IMR-90 (cell line): ENCODE measurements around the gene DCP1A. TPM values are rescaled to one million over a fixed set of nuclear protein-coding genes. Genes with fewer than 3 reads are reported as not detected.

Experiments used
- ATAC-seq: fragments of 200-7000 bp; cut with Tn5 transposase; 2 replicates; pipeline ENCODE4 v1.9.1; 2020; ENCODE audit warnings: low read depth, mild to moderate bottlenecking, moderate library complexity
- BruUV-seq: library from RNA; stranded (reverse); fragments of 400-500 nt; replicated peaks from 2 replicates; lab custom pipeline; 2021; lab: Mats Ljungman, UMichigan
- CTCF ChIA-PET: fragments of 300-600 bp; formaldehyde crosslinking; extraction: SDS; loops from one replicate; lab custom pipeline; 2021; ENCODE audit warnings: antibody characterized with exemption; lab: Yijun Ruan, JAX
- POLR2A ChIA-PET: fragments of 300-600 bp; sonication (Branson Sonifier 250); formaldehyde crosslinking; loops from one replicate; lab custom pipeline; 2022; ENCODE audit warnings: antibody characterized with exemption; ENCODE audit not compliant: unreplicated experiment; lab: Charles Lee
- DNase-seq: peaks from one replicate; pipeline ENCODE4 v3.0.0; 2013
- H2AFZ ChIP-seq: replicated peaks from 2 replicates; pipeline ENCODE3; 2013; ENCODE audit warnings: low read length, mild to moderate bottlenecking; ENCODE audit not compliant: poor library complexity
- H2AK5ac ChIP-seq: 2 replicates; pipeline ENCODE4 v1.6.1; 2013; ENCODE audit warnings: low read depth, low read length, inconsistent platforms
- H2AK9ac ChIP-seq: replicated peaks from 2 replicates; pipeline ENCODE3; 2013; ENCODE audit warnings: mild to moderate bottlenecking, low read depth, low read length, moderate library complexity; ENCODE audit not compliant: poor library complexity
- H2BK120ac ChIP-seq: 2 replicates; pipeline ENCODE4 v1.6.1; 2013; ENCODE audit warnings: low read depth, low read length, inconsistent platforms
- H2BK15ac ChIP-seq: 3 replicates; pipeline ENCODE4 v1.6.1; 2013; ENCODE audit warnings: low read depth, low read length, inconsistent platforms
- H2BK20ac ChIP-seq: 2 replicates; pipeline ENCODE4 v1.6.1; 2013; ENCODE audit warnings: low read depth, mild to moderate bottlenecking, inconsistent platforms, low read length, moderate library complexity
- H2BK5ac ChIP-seq: 2 replicates; pipeline ENCODE4 v1.6.1; 2013; ENCODE audit warnings: mild to moderate bottlenecking, low read depth, low read length, inconsistent platforms; ENCODE audit not compliant: poor library complexity, severe bottlenecking
- H3K14ac ChIP-seq: replicated peaks from 2 replicates; pipeline ENCODE4 v1.6.1; 2013; ENCODE audit warnings: low read depth, low read length, inconsistent platforms
- H3K18ac ChIP-seq: 2 replicates; pipeline ENCODE4 v1.6.1; 2013; ENCODE audit warnings: low read depth, low read length, control low read depth
- H3K23ac ChIP-seq: 2 replicates; pipeline ENCODE4 v1.6.1; 2013; ENCODE audit warnings: low read depth, low read length, inconsistent platforms
- H3K27ac ChIP-seq: 2 replicates; pipeline ENCODE4 v1.5.1; 2013; ENCODE audit warnings: mild to moderate bottlenecking, control low read depth, low read length; ENCODE audit not compliant: insufficient read depth
- H3K27me3 ChIP-seq: 2 replicates; pipeline ENCODE4 v1.6.1; 2013; ENCODE audit warnings: low read length; ENCODE audit not compliant: control insufficient read depth, insufficient read depth
- H3K36me3 ChIP-seq: 2 replicates; pipeline ENCODE4 v1.6.1; 2013; ENCODE audit warnings: low read length, mixed read lengths; ENCODE audit not compliant: control insufficient read depth, insufficient read depth
- H3K4ac ChIP-seq: 2 replicates; pipeline ENCODE4 v1.6.1; 2013; ENCODE audit warnings: low read depth, low read length, inconsistent platforms
- H3K4me1 ChIP-seq: 2 replicates; pipeline ENCODE4 v1.6.1; 2013; ENCODE audit warnings: low read length, mixed read lengths; ENCODE audit not compliant: control insufficient read depth, insufficient read depth
- H3K4me2 ChIP-seq: 2 replicates; pipeline ENCODE4 v1.6.1; 2013; ENCODE audit warnings: low read depth, mild to moderate bottlenecking, control low read depth, low read length, moderate library complexity
- H3K4me3 ChIP-seq: 2 replicates; pipeline ENCODE4 v1.5.1; 2013; ENCODE audit warnings: low read depth, mild to moderate bottlenecking, control low read depth, low read length, moderate library complexity; ENCODE audit not compliant: insufficient read depth
- H3K56ac ChIP-seq: 2 replicates; pipeline ENCODE4 v1.6.1; 2013; ENCODE audit warnings: low read length, inconsistent platforms; ENCODE audit not compliant: insufficient read depth; ENCODE audit errors: extremely low read depth
- H3K79me1 ChIP-seq, 2 experiments: 2 replicates each; pipeline ENCODE4 v1.6.1; 2013; ENCODE audit warnings: low read length in 2 of 2, inconsistent platforms in 1 of 2, low read depth in 1 of 2
- H3K9ac ChIP-seq: 2 replicates; pipeline ENCODE4 v1.6.1; 2013; ENCODE audit warnings: low read depth, low read length, control low read depth
- H3K9me1 ChIP-seq: 2 replicates; pipeline ENCODE4 v1.6.1; 2013; ENCODE audit warnings: low read length, inconsistent platforms; ENCODE audit not compliant: insufficient read depth
- H3K9me3 ChIP-seq: 2 replicates; pipeline ENCODE4 v1.6.1; 2013; ENCODE audit warnings: low read length; ENCODE audit not compliant: control insufficient read depth, insufficient read depth
- H4K20me1 ChIP-seq: 2 replicates; pipeline ENCODE4 v1.6.1; 2013; ENCODE audit warnings: low read length, inconsistent platforms; ENCODE audit not compliant: insufficient read depth
- H4K5ac ChIP-seq: 2 replicates; pipeline ENCODE4 v1.6.1; 2013; ENCODE audit warnings: mild to moderate bottlenecking, low read depth, low read length, control low read depth
- H4K8ac ChIP-seq, 2 experiments: 2 replicates each; pipeline ENCODE4 v1.6.1; 2013; ENCODE audit warnings: low read depth in 2 of 2, low read length in 2 of 2, control low read depth in 1 of 2, inconsistent platforms in 1 of 2
- H4K91ac ChIP-seq: 2 replicates; pipeline ENCODE4 v1.6.1; 2013; ENCODE audit warnings: low read depth, low read length, inconsistent platforms; ENCODE audit not compliant: insufficient read depth
- BHLHE40 ChIP-seq: fragments of 150-350 bp; IDR thresholded peaks from 2 replicates; pipeline ENCODE4 v1.6.1; 2016; ENCODE audit warnings: mild to moderate bottlenecking, low read depth, low read length
- CEBPB ChIP-seq: IDR thresholded peaks from 2 replicates; pipeline ENCODE4 v1.6.1; 2012; ENCODE audit warnings: low read depth, low read length, improper control_type of control experiment
- CHD1 ChIP-seq: IDR thresholded peaks from 2 replicates; pipeline ENCODE4 v1.6.1; 2012; ENCODE audit warnings: low read depth, low read length, improper control_type of control experiment
- FOS ChIP-seq: fragments of 150-350 bp; IDR thresholded peaks from 2 replicates; pipeline ENCODE4 v1.6.1; 2016; ENCODE audit warnings: low read depth, low read length
- MAFK ChIP-seq: IDR thresholded peaks from 2 replicates; pipeline ENCODE4 v1.6.1; 2012; ENCODE audit warnings: low read depth, low read length, improper control_type of control experiment
- MAZ ChIP-seq: IDR thresholded peaks from 2 replicates; pipeline ENCODE4 v1.6.1; 2012; ENCODE audit warnings: low read depth, mild to moderate bottlenecking, low read length, improper control_type of control experiment, moderate library complexity, borderline replicate concordance
- MXI1 ChIP-seq: IDR thresholded peaks from 2 replicates; pipeline ENCODE4 v1.6.1; 2012; ENCODE audit warnings: low read depth, mild to moderate bottlenecking, low read length, moderate library complexity, borderline replicate concordance
- NFE2L2 ChIP-seq: fragments of 150-350 bp; IDR thresholded peaks from 2 replicates; pipeline ENCODE4 v1.6.1; 2016; ENCODE audit warnings: low read depth, mild to moderate bottlenecking, low read length
- POLR2A ChIP-seq: IDR thresholded peaks from 2 replicates; pipeline ENCODE4 v1.6.1; 2012; ENCODE audit warnings: mild to moderate bottlenecking, low read depth, low read length
- RAD21 ChIP-seq: IDR thresholded peaks from 2 replicates; pipeline ENCODE4 v1.6.1; 2012; ENCODE audit warnings: low read length, improper control_type of control experiment
- RCOR1 ChIP-seq: IDR thresholded peaks from 2 replicates; pipeline ENCODE4 v1.6.1; 2012; ENCODE audit warnings: mild to moderate bottlenecking, low read length, improper control_type of control experiment; ENCODE audit not compliant: insufficient replicate concordance
- RFX5 ChIP-seq: IDR thresholded peaks from 2 replicates; pipeline ENCODE4 v1.8.0; 2012; ENCODE audit warnings: low read depth, mild to moderate bottlenecking, low read length, moderate library complexity
- SMC3 ChIP-seq: fragments of 150-350 bp; IDR thresholded peaks from 2 replicates; pipeline ENCODE4 v1.6.1; 2016; ENCODE audit warnings: low read depth, mild to moderate bottlenecking, antibody characterized with exemption, low read length, moderate library complexity
- WGBS, 2 experiments: methylation state at CpG; one replicate each; pipeline versions ENCODE4 v1.1.5 to v1.1.7; 2013; ENCODE audit warnings: missing lambda C conversion rate in 2 of 2; ENCODE audit not compliant: insufficient read length in 1 of 2; ENCODE audit errors: extremely low coverage in 2 of 2; 5-methylcytosine and 5-hydroxymethylcytosine counted together
- dilution Hi-C: fragments of 300-500 bp; cut with HindIII; formaldehyde crosslinking; loops from one replicate; pipeline ENCODE4 v1.14.3; 2018; ENCODE audit warnings: low sequenced_read_pairs; ENCODE audit not compliant: unreplicated experiment
- in situ Hi-C: fragments of 300-500 bp; cut with MboI; formaldehyde crosslinking; loops from 3 replicates; pipeline ENCODE4 v1.14.3; 2019; ENCODE audit warnings: low sequenced_read_pairs, inconsistent platforms, mixed read lengths
- intact Hi-C: fragments of 100-400 bp; cut with micrococcal nuclease; formaldehyde crosslinking; loops from 2 replicates; pipeline ENCODE4 v1.10.0; 2022
- polyA plus RNA-seq, 3 experiments: library from polyadenylated mRNA; depleted of rRNA; stranded (reverse); fragments of >200 nt; gene quantifications; 2 replicates each; pipeline ENCODE4 v1.2.3, GENCODE V29; 2012; ENCODE audit warnings: low replicate concordance in 1 of 3
- total RNA-seq: library from RNA; depleted of rRNA; stranded (reverse); fragments of >200 nt; gene quantifications from 2 replicates; pipeline ENCODE4 v1.2.3, GENCODE V29; 2012
- TF ChIP-seq, protein P1 (sequence below): conservative IDR thresholded peaks from 2 replicates; pipeline ENCODE4 v1.5.1; 2012; ENCODE audit warnings: mild to moderate bottlenecking, low read depth, low read length, improper control_type of control experiment
- TF ChIP-seq, protein P2 (sequence below): fragments of 150-350 bp; IDR thresholded peaks from 2 replicates; pipeline ENCODE4 v1.6.1; 2017; ENCODE audit warnings: mild to moderate bottlenecking, antibody characterized with exemption, low read length, low read depth

Gene DCP1A
- total and polyA plus RNA-seq, 2 of the 4 experiments (the other 2 are of a cell fraction): 13.2 to 30.1 TPM

DNA sequence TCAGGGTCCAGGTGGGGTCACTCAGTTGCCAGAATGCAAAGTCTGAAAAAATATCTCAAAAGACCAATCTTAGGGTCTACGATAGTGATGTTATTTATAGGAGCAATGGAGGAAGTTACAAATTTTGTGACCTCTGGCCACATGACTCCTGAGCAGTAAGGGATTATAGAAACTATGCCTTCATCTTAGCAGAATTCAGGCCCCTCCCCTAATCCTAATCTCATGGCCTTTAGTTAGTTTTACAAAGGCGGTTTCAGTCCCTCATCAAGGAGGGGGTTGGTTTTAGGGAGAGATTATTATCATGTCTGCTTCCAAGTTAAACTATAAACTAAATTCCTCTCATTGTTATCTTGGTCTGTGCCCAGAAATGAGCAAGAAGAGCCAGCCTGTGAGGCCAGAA lies 5.9 kb upstream of the DCP1A start:
- no peak overlapping the region for H2BK15ac ChIP-seq
- H2AK5ac ChIP-seq: no peak overlapping the region
- WGBS, 2 experiments: no CpG with 5 or more reads among the region's 2 CpGs
- no peak overlapping the region for H2AFZ ChIP-seq
- ChIA-PET POLR2A (no interaction called here), CTCF (no interaction called here)
- BruUV-seq: no TSS peak
- no peaks in the 10 kb centered on the region for H3K36me3 ChIP-seq
- H3K4me1 ChIP-seq: peaks cover 4% of the 10 kb centered on the region
- H3K4ac ChIP-seq: no peak overlapping the region
- no peak overlapping the region for H3K18ac ChIP-seq
- H3K27ac ChIP-seq: no peak overlapping the region
- no peaks in the 10 kb centered on the region for H4K20me1 ChIP-seq
- H2BK20ac ChIP-seq: no peak overlapping the region
- no peak overlapping the region for H3K23ac ChIP-seq
- no peak overlapping the region for H3K9ac ChIP-seq
- H3K9me1 ChIP-seq: no peaks in the 10 kb centered on the region
- dilution Hi-C loops: no loop called here
- DNase-seq (no peak), ATAC-seq (no peak)
- H2BK120ac ChIP-seq: no peak overlapping the region
- H3K9me3 ChIP-seq: no peaks in the 10 kb centered on the region
- H2AK9ac ChIP-seq: no peak overlapping the region
- intact Hi-C loops: no loop called here
- no peak overlapping the region for H3K56ac ChIP-seq
- no peak overlapping the region for H4K8ac ChIP-seq
- no peak overlapping the region for H3K14ac ChIP-seq
- no peak overlapping the region for H3K4me2 ChIP-seq
- no peak overlapping the region for H2BK5ac ChIP-seq
- no peaks in the 10 kb centered on the region for H3K79me1 ChIP-seq
- peaks cover 5% of the 10 kb centered on the region for H3K27me3 ChIP-seq
- no peak overlapping the region for H4K5ac ChIP-seq
- H3K4me3 ChIP-seq: no peak overlapping the region
- in situ Hi-C loops: no loop called here
- TF ChIP-seq POLR2A: no peak
- no peak for TF ChIP-seq CHD1
- TF ChIP-seq, protein P1, sequence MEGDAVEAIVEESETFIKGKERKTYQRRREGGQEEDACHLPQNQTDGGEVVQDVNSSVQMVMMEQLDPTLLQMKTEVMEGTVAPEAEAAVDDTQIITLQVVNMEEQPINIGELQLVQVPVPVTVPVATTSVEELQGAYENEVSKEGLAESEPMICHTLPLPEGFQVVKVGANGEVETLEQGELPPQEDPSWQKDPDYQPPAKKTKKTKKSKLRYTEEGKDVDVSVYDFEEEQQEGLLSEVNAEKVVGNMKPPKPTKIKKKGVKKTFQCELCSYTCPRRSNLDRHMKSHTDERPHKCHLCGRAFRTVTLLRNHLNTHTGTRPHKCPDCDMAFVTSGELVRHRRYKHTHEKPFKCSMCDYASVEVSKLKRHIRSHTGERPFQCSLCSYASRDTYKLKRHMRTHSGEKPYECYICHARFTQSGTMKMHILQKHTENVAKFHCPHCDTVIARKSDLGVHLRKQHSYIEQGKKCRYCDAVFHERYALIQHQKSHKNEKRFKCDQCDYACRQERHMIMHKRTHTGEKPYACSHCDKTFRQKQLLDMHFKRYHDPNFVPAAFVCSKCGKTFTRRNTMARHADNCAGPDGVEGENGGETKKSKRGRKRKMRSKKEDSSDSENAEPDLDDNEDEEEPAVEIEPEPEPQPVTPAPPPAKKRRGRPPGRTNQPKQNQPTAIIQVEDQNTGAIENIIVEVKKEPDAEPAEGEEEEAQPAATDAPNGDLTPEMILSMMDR: no peak
- no peak for TF ChIP-seq BHLHE40
- no peak for TF ChIP-seq MAFK
- TF ChIP-seq MXI1: no peak
- TF ChIP-seq SMC3: no peak
- TF ChIP-seq, protein P2, sequence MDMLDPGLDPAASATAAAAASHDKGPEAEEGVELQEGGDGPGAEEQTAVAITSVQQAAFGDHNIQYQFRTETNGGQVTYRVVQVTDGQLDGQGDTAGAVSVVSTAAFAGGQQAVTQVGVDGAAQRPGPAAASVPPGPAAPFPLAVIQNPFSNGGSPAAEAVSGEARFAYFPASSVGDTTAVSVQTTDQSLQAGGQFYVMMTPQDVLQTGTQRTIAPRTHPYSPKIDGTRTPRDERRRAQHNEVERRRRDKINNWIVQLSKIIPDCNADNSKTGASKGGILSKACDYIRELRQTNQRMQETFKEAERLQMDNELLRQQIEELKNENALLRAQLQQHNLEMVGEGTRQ: no peak
- no peak for TF ChIP-seq MAZ
- TF ChIP-seq RFX5: no peak
- TF ChIP-seq FOS: no peak
- no peak for TF ChIP-seq RCOR1
- no peak for TF ChIP-seq CEBPB
- TF ChIP-seq RAD21: no peak
- TF ChIP-seq NFE2L2: no peak
- H4K91ac ChIP-seq: no peak overlapping the region
